ENCODE measurements around the gene GRIK2.

GRCh38 chr6:101662111-101662897 is 268.8 kb downstream of the GRIK2 start:
- TF ChIP-seq CTCF (IDR thresholded peaks at IDR 0.05) = no peak
- no peak for TF ChIP-seq POLR2A (IDR thresholded peaks at IDR 0.05)

Data from thyroid gland (tissue), 4 donors.